Lung microvascular endothelial cell (primary cell): ENCODE measurements around the gene CPNE1. TPM values are rescaled to one million over a fixed set of nuclear protein-coding genes. Genes with fewer than 3 reads are reported as not detected.

Experiments used
- DNase-seq, 2 donors: peaks; one replicate each; pipeline versions ENCODE4 v3.0.0 to v3.0.0-alpha.2; 2010; ENCODE audit warnings: low read depth in 2 of 2
- total RNA-seq: library from RNA; depleted of rRNA; stranded (reverse); fragments of >200 nt; gene quantifications from 2 replicates; pipeline ENCODE4 v1.2.1, GENCODE V29; 2014

CPNE1 gene
- total RNA-seq, 1 donor from 2014 or later = 118 TPM

- DNase-seq = no peak
These were observed 10.8 kb downstream of the CPNE1 start for GRCh38 chr20:35653893-35654292.

GRCh38 chr20:35653430-35653734, 11.3 kb downstream of the CPNE1 start:
- no peak for DNase-seq

- DNase-seq = no peak
These were observed 11.9 kb downstream of the CPNE1 start for GRCh38 chr20:35652641-35653429.

GRCh38 chr20:35651958-35652357, 12.7 kb downstream of the CPNE1 start:
- no peak for DNase-seq

- no peak for DNase-seq
These were observed 14.1 kb downstream of the CPNE1 start for GRCh38 chr20:35650632-35651031.

GRCh38 chr20:35648836-35649235, 15.9 kb downstream of the CPNE1 start:
- DNase-seq = peak; percentile 16 to 55

- DNase-seq = no peak
These were observed 19.9 kb downstream of the CPNE1 start for GRCh38 chr20:35644806-35645205.

- DNase-seq = no peak
These were observed 21.7 kb downstream of the CPNE1 start for GRCh38 chr20:35643045-35643444.

- no peak for DNase-seq
These were observed 23.0 kb downstream of the CPNE1 start for GRCh38 chr20:35641743-35642142.

GRCh38 chr20:35640724-35641123, 24.0 kb downstream of the CPNE1 start:
- DNase-seq = no peak

GRCh38 chr20:35638751-35639150, 25.9 kb downstream of the CPNE1 start:
- no peak for DNase-seq

GRCh38 chr20:35637276-35637675, 27.4 kb downstream of the CPNE1 start:
- DNase-seq = no peak

GRCh38 chr20:35636095-35636494, 28.6 kb downstream of the CPNE1 start:
- DNase-seq = no peak

GRCh38 chr20:35635652-35636051, 29.0 kb downstream of the CPNE1 start:
- DNase-seq = no peak

- DNase-seq = no peak
These were observed 32.1 kb downstream of the CPNE1 start for GRCh38 chr20:35632539-35633115.

- DNase-seq = no peak
These were observed 34.1 kb downstream of the CPNE1 start for GRCh38 chr20:35630636-35631035.

- DNase-seq = no peak
These were observed 35.1 kb downstream of the CPNE1 start for GRCh38 chr20:35629427-35630145.

GRCh38 chr20:35627121-35627520, 37.6 kb downstream of the CPNE1 start:
- DNase-seq = no peak

GRCh38 chr20:35626386-35627001, 38.2 kb downstream of the CPNE1 start:
- DNase-seq = no peak

- DNase-seq = no peak
These were observed 38.9 kb downstream of the CPNE1 start for GRCh38 chr20:35625584-35626385.

- no peak for DNase-seq
These were observed 43.1 kb downstream of the CPNE1 start for GRCh38 chr20:35621560-35621946.
